GM19324 (cell line): ENCODE measurements around the gene SNX3.

Source experiments
- ATAC-seq: cut with Tn5 transposase; IDR thresholded peaks from one replicate; pipeline ENCODE4 v1.9.1; 2021; ENCODE audit warnings: mild to moderate bottlenecking, moderate library complexity; ENCODE audit not compliant: unreplicated experiment, low FRiP score

Gene SNX3

GRCh38 chr6:108209738-108210137 is 51.1 kb downstream of the SNX3 start:
- ATAC-seq = no peak

GRCh38 chr6:108207013-108207412 is 53.8 kb downstream of the SNX3 start:
- no peak for ATAC-seq

DNA sequence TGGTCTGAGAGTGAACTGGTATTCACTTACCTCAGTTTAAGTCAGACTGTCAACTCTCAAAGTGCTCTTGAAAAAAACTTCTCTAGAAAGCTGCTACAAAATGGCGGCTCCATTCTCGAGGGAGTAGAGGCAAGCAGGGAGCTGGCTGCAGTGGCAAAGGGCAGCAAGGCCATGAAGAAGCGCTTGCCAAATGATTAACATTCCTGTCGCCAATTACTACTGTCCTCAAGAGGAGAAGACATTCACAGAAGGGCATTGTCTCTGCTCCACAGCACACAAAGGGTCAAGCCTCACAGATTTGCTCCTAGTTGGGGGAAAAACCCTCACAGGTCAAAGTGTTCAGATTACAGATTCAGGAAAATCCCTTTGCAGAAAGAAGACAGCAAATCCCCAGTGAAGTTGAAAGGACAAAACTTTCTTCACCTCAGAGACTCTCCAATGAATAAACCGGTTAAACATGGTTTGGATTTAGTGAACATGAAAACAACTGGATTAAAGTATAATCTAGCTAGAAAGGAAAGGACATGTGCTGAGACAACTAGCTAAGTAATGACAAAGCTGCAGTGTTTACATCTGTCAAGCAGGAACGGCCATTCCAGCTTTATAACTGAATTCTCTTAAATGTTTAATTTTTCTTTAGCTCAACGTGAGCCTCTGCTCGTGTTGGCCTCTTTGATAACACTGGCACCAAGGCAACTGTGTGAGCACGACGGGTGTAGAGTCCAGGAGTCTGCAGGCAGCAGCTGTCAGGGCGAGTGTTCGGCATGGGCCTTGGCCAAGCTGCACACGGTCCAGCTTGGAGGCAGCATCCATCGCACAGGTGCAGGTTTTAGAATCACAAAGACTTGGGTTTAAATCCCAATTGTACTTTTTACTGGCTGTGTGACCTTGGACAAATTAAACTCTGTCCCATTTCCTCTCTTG is 57.4 kb downstream of the SNX3 start:
- ATAC-seq = no peak

DNA sequence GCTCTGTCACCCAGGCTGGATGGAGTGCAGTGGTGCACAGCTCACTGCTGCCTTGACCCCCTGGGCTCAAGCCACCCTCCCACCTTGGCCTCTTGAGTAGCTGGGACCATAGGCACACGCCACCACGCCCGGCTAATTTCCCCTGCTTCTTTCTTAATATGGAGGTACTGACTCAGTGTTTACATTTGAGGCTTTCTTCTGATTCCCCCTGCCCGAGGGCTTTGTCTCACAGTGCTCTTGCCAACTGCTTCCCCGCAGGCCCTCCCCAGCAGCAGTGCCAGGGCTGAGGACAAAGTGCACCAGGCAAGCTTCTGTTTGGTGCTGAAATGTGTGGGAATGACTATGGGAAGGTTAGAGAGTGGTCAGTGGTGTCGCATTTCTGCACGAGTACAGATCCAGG is 60.2 kb downstream of the SNX3 start:
- ATAC-seq = no peak

- ATAC-seq = no peak
These were observed 60.7 kb downstream of the SNX3 start for GRCh38 chr6:108200186-108200585.

GRCh38 chr6:108198761-108199498 is 61.9 kb downstream of the SNX3 start:
- ATAC-seq = no peak

GRCh38 chr6:108195209-108195608 is 65.6 kb downstream of the SNX3 start:
- ATAC-seq = no peak

- ATAC-seq = no peak
These were observed 66.3 kb downstream of the SNX3 start for GRCh38 chr6:108194503-108194902.

GRCh38 chr6:108193835-108194234 is 67.0 kb downstream of the SNX3 start:
- ATAC-seq = no peak

DNA sequence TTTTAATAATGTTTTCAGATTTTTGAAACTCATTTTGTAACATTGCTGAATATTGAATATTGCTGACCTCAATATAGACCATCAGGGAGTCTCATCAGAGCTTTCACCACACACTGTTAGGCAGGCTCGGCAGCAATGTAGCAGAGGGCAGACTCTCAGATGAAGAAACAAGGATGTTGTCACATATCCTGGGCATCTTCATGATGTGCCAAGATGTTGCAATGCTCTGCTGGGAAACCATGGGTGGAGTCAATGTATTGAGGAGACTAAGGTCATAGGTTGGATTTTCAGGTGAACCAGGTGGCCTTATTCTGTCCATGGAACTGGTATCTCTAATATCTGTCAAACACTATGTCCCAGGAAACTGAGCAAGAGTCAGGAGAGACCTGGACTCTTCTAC is 67.7 kb downstream of the SNX3 start:
- ATAC-seq = no peak

DNA sequence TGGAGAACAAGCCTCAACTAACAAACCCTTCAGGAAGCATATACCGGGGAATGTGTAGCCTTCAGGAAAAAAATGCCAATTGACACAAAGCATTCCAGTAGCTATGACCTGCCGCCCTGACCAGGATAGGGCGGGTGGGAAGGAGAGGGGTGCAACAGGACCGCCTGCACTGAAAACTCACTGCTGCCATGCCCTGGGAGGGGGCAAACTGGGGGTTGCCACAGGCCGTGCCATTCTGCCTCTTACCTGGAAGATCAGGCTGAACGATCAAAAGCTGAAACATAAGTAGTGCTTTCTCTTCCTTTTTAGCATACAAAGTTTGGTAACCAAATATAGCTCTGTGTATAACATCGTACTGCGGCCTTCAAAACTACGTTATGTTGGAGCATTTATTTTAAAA is 73.3 kb downstream of the SNX3 start:
- ATAC-seq = no peak

GRCh38 chr6:108186226-108186625 is 74.6 kb downstream of the SNX3 start:
- ATAC-seq = no peak

DNA sequence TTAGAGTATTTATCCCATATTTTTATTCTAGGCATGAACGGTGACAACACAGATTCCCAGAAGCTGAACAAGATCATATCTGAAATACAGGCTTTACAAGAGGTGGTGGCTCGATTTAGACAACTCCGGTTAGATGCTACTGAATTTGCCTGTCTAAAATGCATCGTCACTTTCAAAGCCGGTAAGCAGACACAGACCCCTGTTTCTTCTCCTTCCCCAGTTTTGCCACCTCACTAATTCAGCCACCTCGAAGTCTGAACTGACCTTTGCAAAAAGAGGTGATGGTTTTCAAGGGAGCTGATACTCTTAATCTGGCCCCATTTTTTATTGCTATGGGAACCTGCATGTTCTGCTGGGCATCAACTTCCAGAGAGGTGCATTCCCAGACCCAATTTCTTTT is 80.1 kb downstream of the SNX3 start:
- ATAC-seq = no peak

- no peak for ATAC-seq
These were observed 80.6 kb downstream of the SNX3 start for GRCh38 chr6:108180266-108180665.

DNA sequence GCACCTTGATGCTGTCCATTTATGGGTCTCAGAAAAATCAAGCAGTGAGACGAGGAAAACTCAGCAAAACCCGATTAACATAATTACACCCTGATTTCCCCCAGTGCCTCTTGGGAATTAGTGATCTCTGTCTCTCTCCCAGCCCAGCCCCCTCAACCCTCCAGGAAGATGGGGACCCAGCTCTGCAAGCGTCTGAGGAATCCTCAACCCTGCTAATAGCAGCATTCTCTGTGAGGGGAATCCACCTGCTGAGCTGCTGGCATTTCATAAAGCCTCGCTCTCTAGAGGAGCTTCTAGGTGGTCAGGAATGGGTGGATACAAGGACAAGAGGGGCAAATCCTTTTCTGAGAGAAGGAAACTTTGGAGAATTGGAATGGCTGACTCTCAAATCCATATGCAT is 81.1 kb downstream of the SNX3 start:
- no peak for ATAC-seq

GRCh38 chr6:108176281-108177089 is 84.4 kb downstream of the SNX3 start:
- no peak for ATAC-seq

- ATAC-seq = no peak
These were observed 85.1 kb downstream of the SNX3 start for GRCh38 chr6:108175592-108176279.

GRCh38 chr6:108175176-108175591 is 85.7 kb downstream of the SNX3 start:
- no peak for ATAC-seq

DNA sequence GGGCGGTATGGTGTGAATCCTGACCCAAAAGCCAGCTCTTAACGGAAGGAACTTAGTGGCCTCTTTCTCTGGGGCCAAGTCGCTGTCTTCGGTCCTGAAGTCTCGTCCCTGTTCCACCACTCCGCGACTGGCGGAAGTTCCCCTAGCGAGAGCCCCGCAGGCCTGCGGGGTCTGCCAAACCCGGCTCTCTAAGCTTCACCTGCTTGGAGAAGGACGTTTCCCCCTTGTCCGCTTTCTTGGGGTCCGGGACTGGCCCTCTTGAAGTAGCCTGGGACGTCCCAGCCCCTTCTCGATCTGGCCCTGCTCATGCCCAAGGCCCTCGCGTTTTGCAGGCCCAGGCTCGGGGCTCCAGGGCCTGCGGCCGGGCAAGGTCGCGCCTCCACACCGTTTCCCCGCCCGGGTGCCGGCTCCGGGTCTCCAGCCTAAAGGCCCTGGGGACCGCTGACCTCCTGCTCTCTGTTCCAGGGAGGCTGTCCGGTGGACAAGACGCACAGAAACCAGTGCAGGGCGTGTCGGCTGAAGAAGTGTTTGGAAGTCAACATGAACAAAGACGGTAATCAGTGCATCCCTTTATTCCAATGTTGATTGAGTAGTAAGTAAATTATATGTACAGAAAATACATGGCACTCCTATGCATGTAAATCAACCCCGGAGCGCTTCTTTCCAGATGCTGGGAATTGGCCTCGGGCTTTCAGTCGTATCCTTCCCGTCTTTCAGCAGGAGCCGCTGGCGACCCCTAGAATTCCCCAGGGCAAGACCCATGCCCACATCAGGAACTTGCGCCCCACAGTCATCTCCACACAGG is 86.3 kb downstream of the SNX3 start:
- ATAC-seq = no peak
